Measurements from ENCODE around the gene AGAP3.

Gene AGAP3

GRCh38 chr7:151110236-151110940 lies 24.1 kb downstream of the AGAP3 start:
- no peak for DNase-seq

- DNase-seq: peak; percentile 72 to 80
These were observed 24.8 kb downstream of the AGAP3 start for GRCh38 chr7:151110941-151111645.

GRCh38 chr7:151113344-151114150 lies 27.3 kb downstream of the AGAP3 start:
- no peak for DNase-seq

- DNase-seq: no peak
These were observed 28.1 kb downstream of the AGAP3 start for GRCh38 chr7:151114151-151115090.

- peak in 1 of 2 donors; percentile 31 for DNase-seq
These were observed 29.0 kb downstream of the AGAP3 start for GRCh38 chr7:151115121-151115835.

GRCh38 chr7:151115836-151116418 lies 29.7 kb downstream of the AGAP3 start:
- no peak for DNase-seq

GRCh38 chr7:151116603-151117440 lies 30.5 kb downstream of the AGAP3 start:
- no peak for DNase-seq

- peak in 1 of 2 donors; percentile 54 for DNase-seq
These were observed 31.3 kb downstream of the AGAP3 start for GRCh38 chr7:151117565-151117964.

GRCh38 chr7:151118108-151119054 lies 32.1 kb downstream of the AGAP3 start:
- DNase-seq: no peak

- no peak for DNase-seq
These were observed 32.8 kb downstream of the AGAP3 start for GRCh38 chr7:151119055-151119415.

GRCh38 chr7:151119902-151120301 lies 33.6 kb downstream of the AGAP3 start:
- no peak for DNase-seq

- DNase-seq: no peak
These were observed 34.6 kb downstream of the AGAP3 start for GRCh38 chr7:151120896-151121295.

GRCh38 chr7:151121380-151122170 lies 35.3 kb downstream of the AGAP3 start:
- DNase-seq: no peak

- DNase-seq: no peak
These were observed 36.0 kb downstream of the AGAP3 start for GRCh38 chr7:151122276-151122675.

- DNase-seq: no peak
These were observed 36.5 kb downstream of the AGAP3 start for GRCh38 chr7:151122796-151123157.

- no peak for DNase-seq
These were observed 37.0 kb downstream of the AGAP3 start for GRCh38 chr7:151123158-151123821.

- peak; percentile 78 to 85 for DNase-seq
These were observed 37.7 kb downstream of the AGAP3 start for GRCh38 chr7:151123822-151124464.

All from CD4-positive, alpha-beta T cell treated with Interferon alpha-2 for 1 hour (primary cell).